RWPE1 (cell line): ENCODE measurements around the gene SLC6A20.

ENCODE experiments used
- CTCF ChIA-PET: fragments of 350-600 bp; sonication (Branson Sonifier 250); formaldehyde crosslinking; extraction: SDS; loops from one replicate; lab custom pipeline; 2021; lab: Yijun Ruan, JAX
- POLR2A ChIA-PET: fragments of 400-600 bp; formaldehyde crosslinking; extraction: SDS; loops from one replicate; lab custom pipeline; 2020; ENCODE audit warnings: antibody characterized with exemption; ENCODE audit not compliant: low non-redundant PET; lab: Yijun Ruan, JAX
- DNase-seq: peaks from one replicate; pipeline ENCODE4 v3.0.0; 2012; ENCODE audit warnings: low spot score
- H3K27ac ChIP-seq: fragments of 450-650 bp; 2 replicates; pipeline ENCODE4 v1.5.1; 2017
- TF ChIP-seq, protein P1 (sequence below): fragments of 450-650 bp; conservative IDR thresholded peaks from 2 replicates; pipeline ENCODE4 v1.5.1; 2017; ENCODE audit warnings: low read depth, mild to moderate bottlenecking

SLC6A20 gene

DNA sequence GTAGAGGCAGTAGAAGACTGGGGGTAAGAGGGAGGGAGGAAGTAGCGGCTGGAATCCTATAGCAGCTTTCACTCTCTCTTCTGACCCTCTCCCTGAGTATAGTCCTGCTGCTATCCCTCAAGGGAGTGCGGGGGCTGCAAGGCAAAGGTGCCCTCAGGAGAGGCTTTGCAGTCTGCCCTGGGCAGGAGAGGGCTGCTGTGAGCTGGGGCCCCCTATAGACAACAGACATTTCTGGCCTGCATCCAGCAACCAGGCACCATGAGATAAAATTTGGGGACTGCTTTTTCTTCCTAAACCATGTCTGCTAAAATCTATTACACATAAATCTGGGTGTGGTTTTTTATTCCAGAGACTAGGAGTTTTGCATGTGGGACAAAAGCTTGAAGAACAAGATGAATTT, 59.1 kb downstream of the SLC6A20 start:
- no peak for DNase-seq
- no peak overlapping the region for H3K27ac ChIP-seq
- ChIA-PET POLR2A (no interaction called here), CTCF (no interaction called here)
- TF ChIP-seq, protein P1, sequence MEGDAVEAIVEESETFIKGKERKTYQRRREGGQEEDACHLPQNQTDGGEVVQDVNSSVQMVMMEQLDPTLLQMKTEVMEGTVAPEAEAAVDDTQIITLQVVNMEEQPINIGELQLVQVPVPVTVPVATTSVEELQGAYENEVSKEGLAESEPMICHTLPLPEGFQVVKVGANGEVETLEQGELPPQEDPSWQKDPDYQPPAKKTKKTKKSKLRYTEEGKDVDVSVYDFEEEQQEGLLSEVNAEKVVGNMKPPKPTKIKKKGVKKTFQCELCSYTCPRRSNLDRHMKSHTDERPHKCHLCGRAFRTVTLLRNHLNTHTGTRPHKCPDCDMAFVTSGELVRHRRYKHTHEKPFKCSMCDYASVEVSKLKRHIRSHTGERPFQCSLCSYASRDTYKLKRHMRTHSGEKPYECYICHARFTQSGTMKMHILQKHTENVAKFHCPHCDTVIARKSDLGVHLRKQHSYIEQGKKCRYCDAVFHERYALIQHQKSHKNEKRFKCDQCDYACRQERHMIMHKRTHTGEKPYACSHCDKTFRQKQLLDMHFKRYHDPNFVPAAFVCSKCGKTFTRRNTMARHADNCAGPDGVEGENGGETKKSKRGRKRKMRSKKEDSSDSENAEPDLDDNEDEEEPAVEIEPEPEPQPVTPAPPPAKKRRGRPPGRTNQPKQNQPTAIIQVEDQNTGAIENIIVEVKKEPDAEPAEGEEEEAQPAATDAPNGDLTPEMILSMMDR, result no peak

- DNase-seq, result no peak
- TF ChIP-seq, protein P1, result no peak
- POLR2A ChIA-PET, result no interaction called here
- H3K27ac ChIP-seq, result no peak overlapping the region
- CTCF ChIA-PET, result interaction anchor here (0.6 kb wide), 2 partner anchors 96 to 106 kb away, joined by 3 to 5 read pairs; no protein-coding TSS in a partner anchor
These were observed 59.6 kb downstream of the SLC6A20 start for GRCh38 chr3:45736707-45737106.

DNA sequence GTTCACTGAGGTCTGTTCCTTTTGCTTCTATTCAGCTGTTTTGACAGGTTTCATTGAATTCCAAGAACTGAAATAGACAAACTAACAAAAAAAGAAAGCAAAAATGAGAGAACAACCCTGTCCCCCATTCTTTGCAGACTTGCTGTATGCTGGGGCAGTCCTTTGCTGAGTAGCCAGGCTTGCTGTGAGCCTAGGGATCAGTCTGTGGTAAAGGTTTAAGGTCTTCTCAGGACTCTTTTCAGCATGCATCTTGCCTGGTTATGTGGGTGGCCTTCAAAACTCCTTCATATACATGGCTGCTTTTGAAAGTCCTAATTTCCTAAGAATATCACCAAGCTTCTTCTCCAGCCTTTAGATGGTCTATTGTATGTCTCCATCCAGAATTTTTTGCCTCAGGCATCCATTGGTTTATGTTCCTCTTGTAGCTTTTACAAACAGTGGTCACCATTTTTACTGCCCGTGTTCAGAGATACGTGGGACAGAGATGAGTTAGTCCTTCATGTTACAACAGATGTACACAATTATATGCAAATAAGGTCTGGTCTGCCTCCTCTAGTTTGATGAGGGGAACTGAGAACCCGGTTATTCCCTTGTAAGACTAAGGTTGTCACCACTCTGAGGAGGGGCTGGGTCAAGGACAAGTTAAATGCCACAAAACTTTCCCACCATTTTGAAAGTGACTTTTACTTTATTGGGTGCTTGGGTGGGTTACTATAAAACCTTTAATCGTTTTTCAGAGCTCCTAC, 65.8 kb downstream of the SLC6A20 start:
- TF ChIP-seq, protein P1, result no peak
- ChIA-PET CTCF (interaction anchor here (1.1 kb wide), 1 partner anchor 153 kb away, joined by 3 read pairs; no protein-coding TSS in a partner anchor), POLR2A (no interaction called here)
- no peak overlapping the region for H3K27ac ChIP-seq
- no peak for DNase-seq

DNA sequence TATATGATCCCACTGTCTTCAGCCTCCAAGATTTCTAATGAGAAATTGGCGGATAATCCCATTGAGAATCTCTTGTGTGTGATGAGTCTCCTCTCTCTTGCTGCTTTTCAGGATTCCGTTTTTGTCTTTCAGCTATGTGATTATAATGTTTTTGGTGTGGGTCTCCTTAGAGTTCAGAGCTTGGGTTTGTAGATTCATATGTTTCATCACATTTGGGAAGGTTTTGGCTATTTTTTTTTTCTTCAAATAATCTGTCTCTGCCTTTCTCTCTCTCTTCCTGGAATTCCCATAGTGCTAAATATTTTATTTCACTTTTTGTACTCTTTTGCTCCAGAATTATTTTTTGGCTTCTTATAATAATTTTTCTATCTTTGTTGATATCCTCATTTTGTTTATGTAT, 66.7 kb downstream of the SLC6A20 start:
- DNase-seq, result no peak
- TF ChIP-seq, protein P1, result no peak
- ChIA-PET CTCF (no interaction called here), POLR2A (no interaction called here)
- H3K27ac ChIP-seq, result no peak overlapping the region

GRCh38 chr3:45724911-45725310, 71.4 kb downstream of the SLC6A20 start:
- ChIA-PET CTCF (no interaction called here), POLR2A (no interaction called here)
- no peak overlapping the region for H3K27ac ChIP-seq
- TF ChIP-seq, protein P1, result no peak
- no peak for DNase-seq

DNA sequence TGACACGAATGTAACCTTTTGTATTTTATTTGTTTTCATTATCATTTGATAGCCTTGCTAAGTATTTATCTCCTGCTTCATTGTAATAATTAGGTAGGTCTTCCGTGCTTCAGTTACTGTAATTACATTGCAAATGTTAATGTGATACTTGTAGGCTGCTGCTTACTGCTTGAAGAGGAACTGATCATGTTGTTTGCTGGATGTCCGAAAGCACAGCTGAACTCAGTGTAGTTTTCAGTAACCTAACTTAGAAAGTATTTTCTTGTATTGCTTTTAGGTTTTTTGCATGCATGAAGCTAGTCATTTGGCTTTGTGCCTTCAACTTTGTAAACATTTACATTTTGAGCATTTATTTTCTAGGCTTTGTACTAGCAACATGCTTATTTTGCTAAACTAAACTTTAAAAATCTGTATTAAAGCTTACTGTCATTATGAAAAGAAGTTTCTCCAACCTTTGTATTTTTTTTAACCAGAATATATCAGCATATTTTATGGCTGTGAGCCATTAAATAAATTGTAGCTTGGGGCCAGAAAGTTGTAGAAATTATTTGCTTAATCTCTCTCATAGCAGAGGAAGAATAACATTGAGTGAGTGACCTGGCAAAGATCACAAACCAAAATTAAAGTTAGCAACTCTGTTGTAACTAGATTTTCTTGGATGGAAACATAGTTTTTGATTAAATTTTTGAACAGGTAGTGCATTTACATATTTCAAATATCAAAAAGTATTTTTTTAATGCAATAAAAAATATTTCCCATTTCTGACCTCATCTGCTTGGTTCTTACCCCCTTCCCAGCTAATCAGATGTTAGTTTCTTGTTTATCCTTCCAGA, 76.5 kb downstream of the SLC6A20 start:
- CTCF ChIA-PET, result no interaction called here
- POLR2A ChIA-PET, result no interaction called here
- DNase-seq, result no peak
- TF ChIP-seq, protein P1, result no peak
- H3K27ac ChIP-seq, result no peak overlapping the region
